Activated CD8-positive, alpha-beta memory T cell treated with anti-CD3 and anti-CD28 coated beads for 36 hours (primary cell): ENCODE measurements around the gene EGFLAM. TPM values are rescaled to one million over a fixed set of nuclear protein-coding genes. Genes with fewer than 3 reads are reported as not detected.
"Not testable (repeated sequence)": the region's sequence is repeated elsewhere in the genome, so short reads cannot be mapped to it uniquely, and the experiment has no call there.

Experiments used
- CTCF ChIA-PET: fragments of 350-600 bp; sonication (Branson Sonifier 250); formaldehyde crosslinking; loops from one replicate; lab custom pipeline; 2021; ENCODE audit warnings: antibody characterized with exemption; lab: Charles Lee
- POLR2A ChIA-PET: fragments of 350-600 bp; sonication (Branson Sonifier 250); formaldehyde crosslinking; loops from one replicate; lab custom pipeline; 2021; ENCODE audit warnings: antibody characterized with exemption; lab: Charles Lee
- total RNA-seq, 2 experiments: library from RNA; stranded (reverse); gene quantifications; one replicate each; pipeline ENCODE4 v1.2.3, GENCODE V29; 2021

Gene EGFLAM
- total RNA-seq, 2 experiments from 2014 or later = not detected

- ChIA-PET POLR2A (no interaction called here), CTCF (no interaction called here)
Measured at GRCh38 chr5:38317868-38318267, 59.5 kb downstream of the EGFLAM start.

- POLR2A ChIA-PET = no interaction called here
- CTCF ChIA-PET = no interaction called here
Measured at GRCh38 chr5:38319491-38319890, 61.1 kb downstream of the EGFLAM start.

GRCh38 chr5:38321978-38322377 lies 63.6 kb downstream of the EGFLAM start:
- POLR2A ChIA-PET = no interaction called here
- CTCF ChIA-PET = no interaction called here

- CTCF ChIA-PET = no interaction called here
- POLR2A ChIA-PET = no interaction called here
Measured at GRCh38 chr5:38323645-38324295, 65.4 kb downstream of the EGFLAM start.

- ChIA-PET CTCF (no interaction called here), POLR2A (no interaction called here)
Measured at GRCh38 chr5:38329132-38329715, 70.9 kb downstream of the EGFLAM start.

GRCh38 chr5:38330207-38330606 lies 71.8 kb downstream of the EGFLAM start:
- ChIA-PET CTCF (no interaction called here), POLR2A (no interaction called here)

- POLR2A ChIA-PET = no interaction called here
Measured at GRCh38 chr5:38331831-38332230, 73.5 kb downstream of the EGFLAM start.

GRCh38 chr5:38333181-38333580 lies 74.8 kb downstream of the EGFLAM start:
- CTCF ChIA-PET, POLR2A ChIA-PET: not testable (repeated sequence)

More at GRCh38 chr5:38331831-38332230, 73.5 kb downstream of the EGFLAM start:
- CTCF ChIA-PET = no interaction called here

GRCh38 chr5:38338455-38338854 lies 80.1 kb downstream of the EGFLAM start:
- ChIA-PET POLR2A (no interaction called here), CTCF (interaction anchor here (0.7 kb wide), 1 partner anchor 66 kb away, joined by 6 read pairs; no protein-coding TSS in a partner anchor)

GRCh38 chr5:38339446-38339845 lies 81.1 kb downstream of the EGFLAM start:
- ChIA-PET POLR2A (no interaction called here), CTCF (no interaction called here)

GRCh38 chr5:38341056-38341455 lies 82.7 kb downstream of the EGFLAM start:
- ChIA-PET CTCF (no interaction called here), POLR2A (no interaction called here)

- POLR2A ChIA-PET = no interaction called here
Measured at GRCh38 chr5:38341641-38342040, 83.3 kb downstream of the EGFLAM start.

GRCh38 chr5:38342261-38342660 lies 83.9 kb downstream of the EGFLAM start:
- CTCF ChIA-PET = no interaction called here
- POLR2A ChIA-PET = no interaction called here

More at GRCh38 chr5:38341641-38342040, 83.3 kb downstream of the EGFLAM start:
- CTCF ChIA-PET = no interaction called here

GRCh38 chr5:38344891-38345290 lies 86.5 kb downstream of the EGFLAM start:
- POLR2A ChIA-PET = no interaction called here
- CTCF ChIA-PET = no interaction called here

GRCh38 chr5:38346593-38346992 lies 88.2 kb downstream of the EGFLAM start:
- CTCF ChIA-PET = no interaction called here
- POLR2A ChIA-PET = no interaction called here

- POLR2A ChIA-PET = no interaction called here
- CTCF ChIA-PET = no interaction called here
Measured at GRCh38 chr5:38347040-38347763, 88.8 kb downstream of the EGFLAM start.

- ChIA-PET POLR2A (no interaction called here), CTCF (no interaction called here)
Measured at GRCh38 chr5:38347896-38348295, 89.5 kb downstream of the EGFLAM start.

- CTCF ChIA-PET = no interaction called here
- POLR2A ChIA-PET = no interaction called here
Measured at GRCh38 chr5:38360323-38361061, 102.1 kb downstream of the EGFLAM start.

- CTCF ChIA-PET = no interaction called here
Measured at GRCh38 chr5:38362713-38363112, 104.4 kb downstream of the EGFLAM start.

GRCh38 chr5:38364825-38365224 lies 106.5 kb downstream of the EGFLAM start:
- ChIA-PET POLR2A (no interaction called here), CTCF (no interaction called here)

More at GRCh38 chr5:38362713-38363112, 104.4 kb downstream of the EGFLAM start:
- POLR2A ChIA-PET = no interaction called here
